GM19455 (cell line): Measurements from ENCODE around the gene RASGRF1.

Experiments used
- ATAC-seq: cut with Tn5 transposase; IDR thresholded peaks from one replicate; pipeline ENCODE4 v1.9.1; 2021; ENCODE audit not compliant: unreplicated experiment

The RASGRF1 gene

DNA sequence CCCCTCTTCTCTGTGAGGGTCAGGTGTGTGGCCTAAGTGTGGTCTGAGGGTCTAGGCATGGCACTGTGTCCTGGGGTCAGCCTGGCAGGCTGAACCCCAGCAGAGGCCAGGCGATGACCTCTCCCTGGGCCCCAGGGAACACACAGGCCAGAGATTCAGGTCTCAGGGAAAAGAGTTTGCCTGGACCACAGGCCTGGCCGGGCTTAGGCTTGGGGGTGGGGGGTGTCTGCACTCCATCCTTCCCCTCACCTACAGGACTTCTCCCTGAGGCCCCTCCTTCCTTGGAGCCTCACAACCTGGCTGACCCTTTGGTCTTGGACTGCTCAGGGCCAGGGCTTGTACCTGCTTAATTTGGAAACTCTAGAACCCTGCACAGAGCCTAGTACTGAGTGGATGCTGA, 21.8 kb downstream of the RASGRF1 start:
- ATAC-seq, result no peak

DNA sequence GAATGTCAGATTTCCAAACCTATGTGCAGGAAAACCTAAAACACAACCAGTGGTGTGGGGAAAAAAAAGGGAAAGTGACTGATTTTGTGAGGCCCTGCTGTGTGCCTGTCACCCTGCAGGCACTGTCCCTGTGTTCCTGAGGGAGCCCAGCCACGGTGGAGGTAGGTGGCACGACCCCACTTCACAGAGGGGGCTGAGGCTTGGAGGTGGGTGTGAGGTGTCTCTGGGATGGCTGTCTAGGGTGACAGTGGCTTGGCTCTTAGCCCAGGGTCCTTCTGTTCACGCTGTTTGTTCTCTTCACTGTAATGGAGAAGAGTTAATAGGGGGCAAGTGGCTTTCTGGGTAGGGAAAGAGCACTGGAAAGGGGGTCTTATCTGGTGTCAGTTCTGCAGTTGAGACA, 22.6 kb downstream of the RASGRF1 start:
- ATAC-seq, result no peak

DNA sequence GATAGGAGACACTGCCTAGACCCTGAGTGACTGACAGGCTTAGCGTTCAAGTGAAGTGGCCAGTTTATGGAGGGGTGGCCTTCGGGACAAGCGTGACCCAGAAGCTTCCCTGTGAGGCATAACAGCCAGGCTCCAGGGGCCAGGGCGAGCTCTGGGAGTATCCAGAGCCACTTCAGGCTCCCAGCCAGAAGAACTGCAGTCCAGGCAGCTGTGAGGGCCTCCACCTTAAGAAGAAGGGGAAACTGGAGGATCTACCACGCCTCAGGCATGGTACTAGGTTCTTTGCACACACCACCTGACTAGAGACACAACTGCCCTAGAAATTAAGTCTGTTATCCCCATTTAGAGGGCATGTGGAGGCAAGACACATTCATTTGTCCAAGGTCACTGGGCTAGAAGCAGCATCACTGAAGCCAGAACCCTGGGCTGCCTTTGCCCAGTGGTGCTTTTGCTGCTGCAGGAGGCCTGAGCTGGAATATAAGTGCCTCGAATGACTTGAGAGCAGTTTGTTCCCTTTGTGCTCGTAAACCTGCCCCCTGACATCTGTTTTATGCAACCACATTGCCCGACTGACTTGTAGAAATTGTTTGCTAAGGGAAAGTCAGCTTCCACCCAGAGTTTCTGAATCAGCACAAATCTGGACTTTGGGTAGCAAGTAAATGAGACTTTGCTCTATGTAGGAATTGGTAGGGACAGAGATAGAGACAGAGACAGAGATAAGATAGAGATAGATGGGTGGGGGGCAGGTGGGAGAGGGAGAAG, 23.3 kb downstream of the RASGRF1 start:
- no peak for ATAC-seq

DNA sequence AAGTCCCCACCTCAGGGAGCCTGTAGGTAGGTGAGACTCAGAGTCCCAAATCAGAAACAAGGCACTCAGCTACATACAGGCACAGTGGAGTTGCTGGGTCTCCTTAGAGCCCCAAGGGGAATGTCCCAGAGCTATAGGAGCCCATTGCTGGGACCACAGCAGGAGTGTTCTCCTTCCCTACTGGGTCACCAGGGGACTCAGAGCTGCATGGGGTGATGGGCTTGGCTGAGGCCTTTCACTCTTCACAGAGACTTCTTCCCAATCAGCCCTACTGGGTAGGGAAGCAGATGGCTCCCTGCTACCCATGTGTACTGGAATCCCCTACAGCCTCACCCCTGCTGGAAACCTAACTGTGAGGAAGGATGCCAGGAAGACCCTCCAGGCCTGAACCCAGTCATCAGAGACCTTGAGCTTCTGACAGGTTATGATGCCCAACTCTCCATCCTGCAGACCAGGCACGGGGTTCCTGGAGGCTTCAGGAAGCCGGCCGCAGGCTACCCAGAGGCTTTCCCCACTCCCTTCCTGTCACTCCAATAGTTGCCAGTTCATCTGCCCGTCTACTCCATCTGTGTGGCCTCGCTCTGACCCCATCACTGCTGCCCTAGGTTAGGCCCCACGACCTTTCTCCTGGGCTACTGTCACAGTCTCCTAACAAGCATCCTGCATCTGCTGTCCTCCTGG, 24.0 kb downstream of the RASGRF1 start:
- no peak for ATAC-seq

DNA sequence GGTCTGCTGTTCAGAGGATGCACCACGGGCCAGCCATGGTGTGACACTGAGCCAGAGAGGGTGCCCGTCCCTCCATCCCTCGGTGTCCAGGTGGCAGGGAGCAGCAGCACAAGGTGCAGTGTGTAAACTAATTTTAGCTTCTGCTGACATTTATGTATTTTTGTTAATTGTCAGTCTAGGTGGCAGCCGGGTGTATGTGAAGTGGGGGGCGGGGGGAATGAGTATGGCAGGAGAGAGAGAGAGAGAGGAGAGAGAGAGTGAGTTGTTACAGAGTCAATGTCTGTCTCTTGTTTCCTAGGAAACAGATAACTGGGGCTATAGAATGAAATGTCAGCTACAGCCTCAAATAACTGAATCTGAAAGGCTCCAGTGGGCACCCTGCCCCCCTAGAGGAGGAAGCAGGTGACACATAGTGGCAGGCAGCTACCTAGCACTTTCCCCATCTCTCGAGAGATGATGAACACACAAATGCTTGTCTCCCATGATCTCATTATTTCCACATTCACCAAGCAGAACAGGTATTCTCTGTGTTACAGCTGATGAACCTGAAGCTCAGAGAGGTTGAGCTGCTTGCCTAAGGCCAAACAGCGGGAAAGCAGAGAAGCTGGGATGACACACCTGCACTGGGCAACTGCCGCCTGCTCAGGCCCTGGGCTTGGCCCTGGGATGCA, 24.7 kb downstream of the RASGRF1 start:
- no peak for ATAC-seq

DNA sequence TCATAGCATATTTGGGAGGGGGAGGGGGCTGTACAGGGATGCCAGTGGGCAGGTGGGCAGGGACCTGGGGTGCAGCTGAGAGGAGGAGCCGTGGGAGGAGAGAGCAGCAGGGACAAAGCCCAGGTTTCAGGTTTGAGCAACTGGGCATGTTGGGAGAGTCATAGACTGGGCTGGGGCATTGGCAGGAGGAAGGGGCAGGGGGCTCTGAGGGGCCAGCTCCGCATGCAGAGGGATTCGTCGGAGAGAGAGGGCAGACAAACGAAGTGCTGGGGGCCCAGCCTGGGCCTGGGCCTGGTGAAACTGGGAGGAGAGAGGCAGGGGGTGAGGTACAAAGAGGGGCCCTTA, 25.2 kb downstream of the RASGRF1 start:
- no peak for ATAC-seq

DNA sequence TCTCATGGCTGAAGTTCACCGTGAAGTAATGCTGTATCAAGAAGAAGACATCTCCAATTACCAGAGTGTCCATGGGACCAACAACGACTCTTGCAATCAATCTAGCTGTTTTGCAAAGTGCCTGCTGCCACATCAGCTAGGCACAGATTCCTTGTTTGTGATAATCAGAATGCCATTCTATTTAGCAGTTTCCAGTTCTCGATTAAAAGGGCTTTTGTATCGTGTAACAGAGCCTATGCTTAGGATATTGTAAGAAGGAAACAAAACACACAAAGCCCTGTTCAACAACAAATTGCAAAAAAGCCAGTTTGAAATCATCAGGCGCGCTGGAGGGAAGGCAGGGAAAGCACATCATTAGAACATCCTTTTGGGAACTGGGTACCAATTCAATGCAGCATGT, 26.1 kb downstream of the RASGRF1 start:
- ATAC-seq, result no peak

DNA sequence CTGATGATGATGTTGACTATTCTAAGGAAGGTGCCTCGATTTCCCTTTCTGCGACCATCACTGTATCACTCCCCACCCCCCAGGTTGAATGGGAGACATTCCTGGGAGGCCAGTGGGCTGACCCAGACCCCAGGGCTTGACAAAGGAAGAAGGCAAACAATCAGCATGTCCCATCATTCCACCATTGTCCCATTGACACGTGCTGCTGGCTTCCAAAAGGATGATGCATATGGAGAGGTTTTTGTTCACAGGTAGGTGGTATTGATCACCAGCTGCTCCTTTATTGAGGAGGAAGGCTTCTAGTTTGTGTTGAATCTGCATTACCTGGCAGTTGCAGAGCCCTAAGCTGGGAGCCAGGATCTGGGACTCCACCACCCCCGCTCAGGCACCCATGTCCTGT, 30.4 kb downstream of the RASGRF1 start:
- no peak for ATAC-seq

DNA sequence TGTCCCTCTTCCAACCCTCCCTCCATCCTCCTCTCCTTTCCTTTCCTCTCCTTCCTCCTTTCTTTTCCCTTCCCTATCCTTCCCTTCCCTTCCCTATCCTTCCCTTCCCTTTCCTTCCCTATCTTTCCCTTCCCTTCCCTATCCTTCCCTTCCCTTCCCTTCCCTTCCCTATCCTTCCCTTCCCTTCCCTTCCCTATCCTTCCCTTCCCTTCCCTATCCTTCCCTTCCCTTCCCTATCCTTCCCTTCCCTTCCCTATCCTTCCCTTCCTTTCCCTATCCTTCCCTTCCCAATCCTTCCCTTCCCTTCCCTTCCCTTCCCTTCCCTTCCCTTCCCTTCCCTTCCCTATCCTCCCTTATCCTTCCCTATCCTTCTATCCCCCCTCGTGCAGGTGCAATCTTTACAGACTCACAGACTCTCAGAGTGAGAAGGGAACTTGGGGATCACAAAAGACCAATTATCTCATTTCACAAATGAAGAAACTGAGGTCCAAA, 31.5 kb downstream of the RASGRF1 start:
- no peak for ATAC-seq

DNA sequence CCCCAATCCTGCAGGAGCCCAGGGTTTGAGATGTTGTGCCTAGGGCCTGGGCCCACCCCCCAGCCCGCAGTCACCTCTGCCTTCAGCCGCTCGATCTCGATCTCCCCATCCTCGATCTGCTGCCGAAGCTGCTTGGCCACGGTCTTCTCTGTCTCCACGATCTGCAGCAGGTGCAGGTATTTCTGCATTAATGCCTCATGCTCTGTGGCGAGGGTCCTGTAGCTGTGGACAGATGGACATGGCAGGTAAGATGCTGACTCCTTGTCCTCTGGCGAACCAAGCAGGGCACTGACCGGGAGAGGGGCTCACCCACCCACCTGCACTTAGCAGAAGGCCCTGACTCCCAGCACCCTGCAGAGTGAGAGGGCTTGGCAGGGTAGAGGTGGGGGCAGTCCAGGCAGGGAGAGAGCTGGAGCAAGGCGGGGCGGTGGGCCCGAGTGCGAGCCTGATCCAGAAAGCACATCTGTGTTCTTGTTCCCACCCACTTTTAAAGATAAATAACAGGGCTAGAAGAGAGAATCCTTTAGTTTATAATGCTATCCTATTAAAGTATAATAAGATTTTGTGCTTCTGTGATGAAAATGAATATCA, 32.2 kb downstream of the RASGRF1 start:
- ATAC-seq, result no peak

DNA sequence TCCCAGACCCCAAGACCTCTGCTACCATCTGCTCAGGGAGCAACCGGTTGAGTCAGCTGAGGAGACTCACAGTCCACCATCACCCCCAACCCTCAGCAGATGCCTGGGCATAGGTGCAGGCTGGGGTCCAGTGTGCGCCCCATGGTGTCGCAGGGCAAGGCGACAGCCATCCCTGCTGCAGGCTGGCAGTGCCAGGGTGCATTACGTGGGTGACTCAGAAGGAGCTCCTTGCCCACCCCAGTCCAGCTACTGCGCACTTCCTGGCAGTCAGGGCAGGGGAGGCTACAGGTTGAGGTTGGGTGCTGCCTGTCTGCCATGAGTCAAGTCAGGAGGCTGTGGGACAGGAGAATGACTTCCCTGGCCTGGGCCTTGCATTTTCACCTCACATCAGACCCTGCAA, 33.5 kb downstream of the RASGRF1 start:
- ATAC-seq, result no peak

DNA sequence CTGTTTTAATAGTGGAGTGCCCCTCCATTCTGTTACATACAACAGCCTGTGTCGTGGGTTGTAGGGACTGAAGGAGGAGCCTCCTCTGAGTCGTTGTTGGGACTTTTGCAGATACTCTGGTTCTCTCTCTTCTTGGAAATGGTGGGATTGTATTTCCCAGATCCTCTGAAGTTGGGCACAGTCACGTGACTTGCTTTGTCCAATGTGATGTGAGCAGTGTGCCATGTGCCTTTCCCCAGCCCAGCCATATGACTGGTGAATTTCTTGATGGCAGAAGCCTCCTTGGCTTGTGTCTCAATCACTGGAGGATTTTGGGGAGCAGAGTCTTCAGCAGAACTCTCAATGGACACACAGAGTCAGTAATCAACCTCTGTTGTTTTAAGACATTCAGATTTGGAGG, 36.2 kb downstream of the RASGRF1 start:
- no peak for ATAC-seq

DNA sequence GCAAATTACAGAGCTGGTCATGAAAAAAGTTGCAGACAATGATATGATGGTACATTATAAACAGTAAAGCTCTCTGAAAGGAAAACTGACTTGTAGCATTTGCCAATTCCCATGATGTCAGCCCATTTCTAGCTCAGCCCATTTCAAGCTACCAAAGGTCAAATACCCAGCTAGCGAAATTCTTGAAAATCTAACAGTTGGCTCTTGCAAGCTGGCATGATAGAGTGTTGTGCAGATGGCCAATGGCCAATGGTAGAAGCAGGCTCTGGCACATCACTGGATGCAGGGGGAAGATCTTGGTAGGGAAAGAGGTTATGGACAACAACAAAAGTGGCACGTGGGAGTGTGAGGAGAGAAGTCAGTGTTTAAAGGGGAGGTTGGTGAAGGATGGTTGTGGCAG, 36.7 kb downstream of the RASGRF1 start:
- no peak for ATAC-seq

DNA sequence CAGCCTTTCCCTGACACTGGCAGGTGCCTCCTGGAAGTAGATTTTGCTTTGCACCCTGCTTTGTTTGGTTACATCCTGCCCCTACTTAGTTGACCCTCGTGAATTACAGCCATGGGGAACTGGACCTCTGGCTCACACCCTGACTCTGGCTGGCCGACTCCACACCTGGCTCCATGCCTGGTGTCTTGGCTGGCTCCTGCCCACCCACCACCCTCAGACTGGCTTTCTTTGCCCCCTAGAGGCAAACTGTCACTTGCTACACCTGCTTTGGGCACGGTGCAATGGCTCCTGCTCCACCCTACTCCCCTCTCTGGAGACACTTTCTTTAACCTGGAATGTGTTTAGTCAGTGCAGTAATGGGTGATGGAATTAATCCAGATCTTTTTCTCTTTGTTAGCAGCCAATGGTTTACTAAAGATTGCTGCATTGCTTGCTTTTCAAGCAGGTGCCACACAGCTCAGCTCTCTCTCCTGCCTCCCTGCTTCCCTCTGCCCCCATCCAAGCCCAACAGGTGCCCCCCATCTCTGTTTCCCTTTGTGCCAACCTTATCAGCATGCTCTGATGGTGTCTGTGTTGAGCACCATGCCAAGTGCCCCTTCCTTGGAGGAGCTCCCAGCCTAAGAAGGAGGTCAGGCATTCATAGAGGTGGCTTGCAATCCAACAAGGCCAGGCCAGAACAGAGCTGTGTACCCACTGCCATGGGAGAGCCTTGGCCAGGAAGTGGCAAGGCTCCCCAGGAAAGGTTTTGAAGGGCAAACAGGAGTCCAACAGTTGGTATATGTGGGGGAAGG, 38.4 kb downstream of the RASGRF1 start:
- ATAC-seq, result no peak

DNA sequence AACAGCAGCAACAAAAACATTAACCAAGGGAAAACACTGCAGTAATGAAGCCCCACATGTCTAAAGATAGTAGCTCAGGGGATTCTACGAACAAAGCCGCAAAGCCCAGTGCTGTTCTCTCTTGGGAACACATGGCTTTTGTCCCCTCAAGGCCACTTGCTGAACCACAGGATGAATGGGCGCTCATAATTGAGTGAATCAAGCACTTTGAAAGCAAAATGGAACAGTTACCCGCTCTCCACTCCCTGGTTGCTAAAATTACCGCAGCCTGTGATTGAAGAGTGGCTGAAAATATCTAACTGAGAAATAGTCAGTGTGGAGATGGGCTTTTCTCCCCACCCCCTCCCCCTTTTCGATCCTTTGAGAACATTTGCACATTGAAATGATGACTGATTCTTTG, 39.6 kb downstream of the RASGRF1 start:
- ATAC-seq, result no peak

DNA sequence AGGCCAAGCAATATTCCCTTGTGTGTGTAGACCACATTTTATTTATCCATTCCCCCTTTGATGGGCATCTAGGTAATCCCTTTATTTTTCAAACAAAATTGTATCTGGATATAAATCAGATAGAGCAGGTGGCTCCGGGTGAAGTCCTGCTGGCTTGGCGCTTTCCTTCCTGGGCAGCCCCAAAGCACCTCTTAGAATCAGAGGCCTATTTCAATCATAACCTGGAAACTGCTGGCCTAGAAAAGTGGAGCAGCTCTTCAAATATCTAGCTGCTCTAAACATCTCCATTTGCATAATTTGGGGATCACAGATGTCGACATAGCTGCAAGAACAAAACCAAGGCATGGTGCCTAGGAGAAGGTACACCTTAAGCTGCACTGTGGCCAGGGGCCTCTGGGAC, 40.2 kb downstream of the RASGRF1 start:
- no peak for ATAC-seq

DNA sequence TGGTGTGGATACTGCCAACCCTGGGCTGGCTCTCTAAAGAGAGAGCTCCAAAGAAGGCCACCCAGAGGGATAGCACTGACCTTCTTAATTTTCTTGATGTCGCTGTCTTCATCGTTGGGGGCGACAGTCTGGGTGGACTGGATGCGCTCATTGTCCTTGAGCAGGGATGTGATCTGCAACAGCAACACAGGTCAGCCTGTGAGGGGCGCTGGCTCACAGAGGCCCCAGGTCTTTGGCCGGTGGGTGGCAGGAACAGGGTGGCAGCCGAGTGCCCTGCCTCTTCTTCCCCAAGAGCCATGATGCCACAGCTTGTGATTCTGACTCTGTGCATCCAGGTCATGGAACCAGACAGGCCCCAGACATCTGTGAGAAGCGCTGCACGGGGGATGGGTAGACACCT, 41.2 kb downstream of the RASGRF1 start:
- no peak for ATAC-seq

DNA sequence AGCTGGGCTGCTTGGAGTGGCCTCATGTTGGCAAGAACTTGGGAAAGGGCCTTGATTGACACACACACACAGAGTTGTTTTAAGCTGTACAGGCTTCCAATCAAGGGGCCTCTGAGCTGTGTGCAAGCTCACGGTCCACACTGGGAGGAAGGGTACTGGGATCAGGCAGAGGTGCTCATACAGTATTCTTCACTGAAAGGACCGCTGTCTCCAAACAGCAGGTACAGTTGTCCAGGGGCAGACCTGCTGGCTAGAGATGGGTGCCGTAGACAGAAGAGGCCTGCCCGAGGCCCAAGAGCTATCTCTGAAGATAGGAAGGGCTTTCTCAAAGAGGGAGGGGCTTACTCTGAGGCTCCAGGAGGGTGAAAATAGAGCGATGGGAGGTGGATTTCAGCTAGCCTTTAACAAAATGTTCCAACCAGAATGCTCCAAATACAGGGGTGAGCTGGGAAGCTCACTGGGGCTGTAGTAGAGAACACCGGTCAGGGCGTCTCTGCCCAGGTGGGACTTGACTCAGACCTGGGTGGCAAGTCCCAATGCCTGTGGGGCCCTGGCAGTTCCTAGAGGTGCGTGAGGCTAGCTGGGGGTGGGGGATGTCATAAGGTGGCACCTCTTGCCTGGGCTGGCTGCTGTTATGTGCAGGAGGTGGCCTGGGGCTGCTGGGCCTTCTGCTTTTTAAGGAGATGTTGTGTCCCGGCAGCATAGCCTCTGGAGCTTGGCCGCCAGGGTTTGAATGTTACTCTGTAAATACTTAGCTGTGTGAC, 42.7 kb downstream of the RASGRF1 start:
- ATAC-seq, result no peak

DNA sequence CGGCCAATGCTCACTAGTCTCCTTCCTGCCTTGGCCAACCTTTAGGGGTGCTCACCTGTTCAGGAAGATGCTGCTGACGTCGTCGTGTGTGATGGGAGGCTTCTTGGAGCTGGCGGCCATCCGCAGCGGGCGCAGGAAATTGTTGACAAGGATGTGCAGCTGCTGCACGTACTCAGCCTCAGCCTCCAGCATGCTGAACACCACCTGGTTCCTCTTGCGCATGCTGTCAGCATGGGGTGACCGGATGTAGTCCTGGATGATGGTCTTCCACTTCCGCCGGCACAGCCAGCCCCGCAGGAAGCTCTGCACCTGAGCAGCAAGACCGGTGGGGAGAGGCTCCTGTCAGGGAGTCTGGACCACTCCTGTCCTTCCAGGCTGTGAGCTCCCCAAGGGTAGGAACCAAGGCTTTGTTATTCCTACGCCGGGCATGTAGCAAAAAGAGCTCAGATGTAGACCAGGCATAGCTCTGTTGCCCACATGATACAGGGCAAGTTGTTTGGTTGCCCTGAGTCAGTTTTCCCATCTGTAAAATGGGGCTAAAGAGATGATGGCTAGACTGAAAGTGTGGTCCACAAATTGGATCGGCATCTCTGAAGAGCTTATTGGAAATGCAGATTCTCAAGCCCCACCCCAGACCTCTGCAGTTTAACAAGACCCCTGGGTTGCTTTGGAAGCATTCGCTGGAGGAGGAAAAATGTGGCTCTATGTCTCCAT, 43.7 kb downstream of the RASGRF1 start:
- no peak for ATAC-seq

DNA sequence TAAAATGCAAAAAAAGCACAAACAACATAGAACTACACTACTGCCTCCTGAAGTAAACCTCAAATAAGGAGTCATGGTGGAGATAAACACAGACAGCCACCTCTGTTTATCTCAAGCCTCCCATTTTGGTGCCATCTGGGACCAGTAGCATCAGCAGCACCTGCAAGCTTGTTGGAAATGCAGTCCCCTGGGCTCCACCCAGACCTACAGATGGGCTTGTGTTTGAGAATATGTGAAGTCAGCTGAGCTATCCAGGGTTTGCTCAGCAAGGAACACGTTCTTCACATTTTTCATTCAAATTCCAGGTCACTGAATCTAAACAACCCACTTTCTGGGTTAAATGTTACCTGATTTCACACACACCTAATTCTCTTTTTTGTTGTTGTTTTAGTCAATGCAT, 45.5 kb downstream of the RASGRF1 start:
- ATAC-seq, result no peak
